ENCODE results near the gene ZC3H8. TPM values are rescaled to one million over a fixed set of nuclear protein-coding genes. Genes with fewer than 3 reads are reported as not detected.

The ZC3H8 gene
- polyA plus RNA-seq, 1 donor: 28.7 TPM

DNA sequence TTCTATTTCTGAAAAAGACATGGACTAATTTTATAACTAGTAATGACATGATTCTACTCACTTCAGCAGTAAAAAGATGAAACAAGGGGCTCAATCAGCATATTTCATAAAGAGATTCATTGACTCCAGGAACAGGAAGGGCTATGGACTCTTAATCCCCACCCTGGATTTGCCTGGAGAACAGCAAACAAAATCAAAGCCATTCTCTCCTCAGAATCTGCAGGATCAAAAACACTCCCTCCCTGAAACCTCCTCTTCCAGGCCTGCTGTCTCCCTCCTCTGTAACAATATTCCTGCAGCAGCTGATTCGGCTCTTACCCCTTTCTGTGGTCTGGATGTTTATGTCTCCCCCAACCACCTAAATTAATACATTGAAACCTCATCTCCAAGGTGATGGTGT is 57.0 kb downstream of the ZC3H8 start:
- no peak for DNase-seq

GRCh38 chr2:112195950-112196349 is 58.9 kb downstream of the ZC3H8 start:
- no peak for DNase-seq

GRCh38 chr2:112195167-112195766 is 59.6 kb downstream of the ZC3H8 start:
- DNase-seq: no peak

DNA sequence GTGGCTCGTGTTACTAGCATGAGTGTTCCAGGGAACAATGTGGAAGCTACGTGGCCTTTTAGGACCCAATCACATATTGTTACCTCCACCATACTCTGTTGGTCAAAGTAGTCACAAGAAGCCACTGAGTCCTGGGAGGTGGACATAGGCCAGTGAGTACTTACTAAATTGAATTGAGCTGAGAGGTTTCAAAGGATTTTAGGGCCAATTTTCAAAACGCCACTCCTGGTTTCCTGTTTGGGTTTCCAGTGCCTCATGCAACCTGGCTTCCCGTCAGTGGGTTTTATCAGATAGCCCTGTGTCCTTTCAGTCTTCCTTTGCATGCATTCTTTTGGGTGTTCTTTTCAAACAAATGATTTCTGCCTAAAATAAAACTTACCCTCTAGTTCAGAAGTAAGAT is 60.4 kb downstream of the ZC3H8 start:
- DNase-seq: no peak

GRCh38 chr2:112194028-112194427 is 60.8 kb downstream of the ZC3H8 start:
- no peak for DNase-seq

DNA sequence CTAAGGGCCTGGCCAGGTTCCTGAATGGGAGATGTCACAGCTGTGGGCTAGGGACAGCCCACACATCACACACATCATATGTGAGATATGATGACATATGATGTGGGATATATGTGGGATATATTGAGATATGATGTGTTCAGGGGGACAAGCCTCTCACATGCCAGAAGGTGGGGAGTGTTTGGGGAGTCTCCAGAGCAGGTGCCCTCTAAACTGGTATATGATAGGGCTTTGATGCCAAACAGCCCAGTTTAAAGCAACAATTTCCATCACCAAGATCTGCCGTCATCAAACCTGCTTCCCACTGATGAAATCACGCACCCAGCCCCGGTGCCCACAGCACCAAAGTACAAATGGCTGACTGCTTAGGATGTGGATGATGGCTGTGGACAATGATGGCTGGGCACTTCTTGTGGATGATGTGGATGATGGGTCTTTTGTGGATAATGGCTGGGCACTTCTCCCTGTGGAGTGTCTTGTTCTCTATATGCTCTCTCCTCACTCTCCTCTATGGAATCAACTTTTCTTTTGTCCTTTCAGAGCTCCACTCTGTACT is 65.8 kb downstream of the ZC3H8 start:
- no peak for DNase-seq

DNA sequence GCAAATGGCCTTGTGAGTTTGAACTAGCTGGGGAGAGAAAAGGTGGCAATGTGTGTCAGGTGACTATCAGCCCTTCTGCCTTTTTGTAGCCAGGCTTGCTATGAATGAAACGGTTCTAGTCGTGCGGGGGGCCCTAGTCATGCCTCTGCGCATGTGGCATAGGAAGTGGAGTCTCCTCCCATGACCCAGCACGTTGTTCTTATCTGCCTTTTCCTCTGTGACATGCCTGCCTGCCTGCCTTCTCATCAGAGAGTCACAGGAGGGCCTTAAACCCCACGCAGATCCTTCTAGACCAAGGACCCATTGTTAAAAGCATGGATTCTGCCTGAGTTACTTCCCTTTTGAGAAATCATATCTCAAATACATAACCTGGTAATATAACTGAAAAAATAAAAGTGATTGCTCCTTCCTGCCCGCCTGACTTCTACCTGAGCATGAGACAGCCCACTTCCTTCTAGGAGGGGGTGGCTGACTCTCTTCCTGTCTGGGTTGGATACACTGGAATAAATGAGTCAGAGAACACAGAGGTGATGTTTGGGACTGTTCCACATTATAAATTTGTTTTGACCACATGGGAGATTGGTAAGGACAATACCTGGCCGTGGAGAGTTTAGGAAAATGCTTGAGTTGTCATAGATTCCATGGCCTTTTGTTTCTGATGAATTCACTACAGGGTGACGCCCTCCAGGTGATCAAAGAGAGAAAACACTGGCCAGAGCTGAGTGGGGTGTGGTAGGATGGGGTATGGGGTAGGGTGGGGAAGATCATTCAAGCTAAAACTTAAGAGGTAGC is 66.8 kb downstream of the ZC3H8 start:
- DNase-seq: no peak

GRCh38 chr2:112187046-112187715 is 67.7 kb downstream of the ZC3H8 start:
- DNase-seq: no peak

GRCh38 chr2:112185131-112185530 is 69.7 kb downstream of the ZC3H8 start:
- no peak for DNase-seq

GRCh38 chr2:112184121-112184520 is 70.7 kb downstream of the ZC3H8 start:
- no peak for DNase-seq

DNA sequence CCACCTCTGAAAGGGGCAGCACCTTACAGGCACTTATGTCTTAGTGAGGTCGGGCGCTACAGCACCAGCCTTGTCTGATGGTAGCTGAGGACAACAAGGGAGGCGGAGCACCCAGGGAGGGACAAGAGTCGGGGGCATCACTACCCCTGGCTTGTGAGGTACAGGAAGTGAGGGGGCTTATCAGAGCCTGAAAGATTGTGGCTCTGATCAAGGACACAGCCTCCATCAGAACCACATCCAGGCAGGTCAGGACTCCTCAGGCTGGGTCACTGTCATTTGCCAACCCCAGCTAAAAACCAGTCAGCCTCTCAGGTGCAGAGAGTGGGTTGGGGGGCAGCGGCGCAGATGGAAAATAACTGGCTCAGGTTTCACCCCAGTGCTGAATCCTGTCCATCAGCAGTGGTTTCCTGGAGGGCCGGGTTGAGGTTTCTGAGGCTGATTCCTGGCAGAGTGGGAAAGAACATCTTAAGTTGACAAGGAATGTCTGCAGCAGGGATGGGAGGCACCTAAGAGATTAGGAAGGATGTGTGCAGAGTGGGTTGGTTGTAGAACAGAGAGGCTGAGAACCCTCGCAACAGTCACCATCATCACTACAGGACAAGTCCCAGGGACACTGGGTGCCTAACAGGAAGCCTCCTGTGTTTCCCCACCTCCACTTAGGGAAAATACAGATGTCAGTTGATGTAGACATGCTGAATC is 71.4 kb downstream of the ZC3H8 start:
- no peak for DNase-seq

GRCh38 chr2:112182581-112183034 is 72.2 kb downstream of the ZC3H8 start:
- DNase-seq: no peak

DNA sequence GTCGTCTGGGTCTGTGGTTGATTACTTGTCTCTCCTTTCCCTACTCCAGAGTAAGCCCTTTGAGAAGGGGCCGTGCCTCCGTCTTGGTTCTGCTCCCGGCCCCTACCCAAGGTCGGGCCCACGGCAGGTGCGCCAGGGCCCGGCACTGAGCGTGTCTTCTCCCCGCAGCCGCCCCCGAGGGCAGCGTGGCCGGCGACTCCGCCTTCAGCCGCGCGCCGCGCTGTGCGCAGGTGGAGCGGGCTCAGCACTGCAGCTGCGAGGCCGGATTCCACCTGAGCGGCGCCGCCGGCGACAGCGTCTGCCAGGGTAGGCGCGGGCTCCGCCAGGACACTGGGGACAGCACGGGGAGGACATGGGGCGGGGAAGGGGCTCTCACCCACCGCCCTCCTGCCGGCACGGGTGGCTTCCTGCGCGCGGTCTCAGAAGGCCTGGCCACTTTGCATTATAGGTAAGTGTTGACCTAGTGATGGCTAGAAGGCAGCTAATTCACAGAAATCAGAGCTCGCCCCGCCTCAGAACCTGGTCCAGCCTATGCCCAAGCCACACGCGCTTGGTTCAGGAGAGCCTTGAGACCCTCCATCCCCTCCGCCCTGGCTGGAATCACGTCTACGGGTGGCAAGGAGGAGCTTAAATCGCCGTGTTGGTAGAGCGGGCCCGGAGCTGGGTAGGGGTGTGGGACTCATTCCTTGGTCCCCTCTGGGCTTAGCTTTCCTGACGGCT is 73.1 kb downstream of the ZC3H8 start:
- DNase-seq: peak; percentile 14

- DNase-seq: no peak
These were observed 78.8 kb downstream of the ZC3H8 start for GRCh38 chr2:112175958-112176573.

DNA sequence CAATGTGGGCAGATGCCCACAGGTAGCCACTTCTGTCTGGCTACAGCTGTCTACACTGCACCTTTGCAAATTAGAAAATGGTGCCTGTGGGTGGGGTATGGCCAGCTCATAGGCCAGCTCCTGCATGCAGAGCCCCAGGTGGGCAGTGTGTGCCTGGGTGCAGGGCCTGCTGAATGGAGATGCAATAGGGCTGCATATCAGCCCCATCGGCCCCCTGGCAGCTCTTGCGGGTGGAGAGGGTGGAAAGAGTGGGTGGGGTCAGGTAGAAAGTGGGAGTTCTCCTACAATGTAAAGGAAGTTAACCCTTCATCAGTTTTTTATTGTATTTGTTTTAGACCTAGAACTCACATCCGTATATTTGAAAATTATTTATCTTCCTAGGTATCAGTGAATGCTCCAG is 79.5 kb downstream of the ZC3H8 start:
- DNase-seq: no peak

GRCh38 chr2:112174383-112174782 is 80.5 kb downstream of the ZC3H8 start:
- no peak for DNase-seq

- peak; percentile 12 for DNase-seq
These were observed 81.1 kb downstream of the ZC3H8 start for GRCh38 chr2:112173646-112174319.

- no peak for DNase-seq
These were observed 84.3 kb downstream of the ZC3H8 start for GRCh38 chr2:112170495-112170894.

DNA sequence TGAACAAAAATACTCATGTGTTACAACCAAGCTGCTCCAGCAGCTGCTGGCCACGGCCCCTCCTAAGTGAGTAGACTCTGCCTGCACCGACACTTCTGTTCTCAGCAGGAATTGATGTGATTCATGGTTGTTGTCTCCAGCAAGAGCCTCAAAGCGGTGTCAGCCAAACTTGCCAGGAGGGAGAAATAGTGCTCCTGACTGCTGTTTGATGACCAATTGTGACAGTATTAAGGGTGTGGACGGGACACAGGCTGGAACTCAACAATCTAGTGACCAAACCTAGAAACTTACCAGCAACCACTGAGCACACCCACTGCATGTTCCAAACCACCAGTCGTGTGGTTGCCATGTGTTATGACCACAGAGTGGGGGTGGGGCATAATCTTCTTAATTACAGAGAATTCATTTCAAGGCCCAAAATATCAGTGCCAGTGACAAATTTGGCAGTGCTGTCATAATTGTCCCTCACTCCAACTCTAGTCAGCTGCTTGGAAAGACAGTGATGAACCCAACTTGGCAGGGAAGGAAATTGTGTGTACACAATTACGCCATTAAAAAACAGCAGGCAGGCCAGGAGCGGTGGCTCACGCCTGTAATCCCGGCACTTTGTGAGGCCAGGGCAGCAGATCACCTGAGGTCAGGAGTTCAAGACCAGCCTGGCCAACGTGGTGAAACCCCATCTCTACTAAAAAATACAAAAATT is 86.3 kb downstream of the ZC3H8 start:
- no peak for DNase-seq
